Esophagus mucosa (tissue), 1 donor: ENCODE results near the gene TDRKH. TPM values are rescaled to one million over a fixed set of nuclear protein-coding genes. Genes with fewer than 3 reads are reported as not detected.
"Not testable (repeated sequence)": the region's sequence is repeated elsewhere in the genome, so short reads cannot be mapped to it uniquely, and the experiment has no call there.

Experiments
- ATAC-seq: fragments of 200-7000 bp; cut with Tn5 transposase; one replicate; pipeline ENCODE4 v1.9.1; 2020
- total RNA-seq: library from RNA; stranded (reverse); gene quantifications from one replicate; pipeline ENCODE4 v1.2.4, GENCODE V29; 2023
- donor health status: DM: yes; HTN: yes; CAD: no.

The TDRKH gene
- total RNA-seq, 1 donor from 2014 or later, result 2.2 TPM

DNA sequence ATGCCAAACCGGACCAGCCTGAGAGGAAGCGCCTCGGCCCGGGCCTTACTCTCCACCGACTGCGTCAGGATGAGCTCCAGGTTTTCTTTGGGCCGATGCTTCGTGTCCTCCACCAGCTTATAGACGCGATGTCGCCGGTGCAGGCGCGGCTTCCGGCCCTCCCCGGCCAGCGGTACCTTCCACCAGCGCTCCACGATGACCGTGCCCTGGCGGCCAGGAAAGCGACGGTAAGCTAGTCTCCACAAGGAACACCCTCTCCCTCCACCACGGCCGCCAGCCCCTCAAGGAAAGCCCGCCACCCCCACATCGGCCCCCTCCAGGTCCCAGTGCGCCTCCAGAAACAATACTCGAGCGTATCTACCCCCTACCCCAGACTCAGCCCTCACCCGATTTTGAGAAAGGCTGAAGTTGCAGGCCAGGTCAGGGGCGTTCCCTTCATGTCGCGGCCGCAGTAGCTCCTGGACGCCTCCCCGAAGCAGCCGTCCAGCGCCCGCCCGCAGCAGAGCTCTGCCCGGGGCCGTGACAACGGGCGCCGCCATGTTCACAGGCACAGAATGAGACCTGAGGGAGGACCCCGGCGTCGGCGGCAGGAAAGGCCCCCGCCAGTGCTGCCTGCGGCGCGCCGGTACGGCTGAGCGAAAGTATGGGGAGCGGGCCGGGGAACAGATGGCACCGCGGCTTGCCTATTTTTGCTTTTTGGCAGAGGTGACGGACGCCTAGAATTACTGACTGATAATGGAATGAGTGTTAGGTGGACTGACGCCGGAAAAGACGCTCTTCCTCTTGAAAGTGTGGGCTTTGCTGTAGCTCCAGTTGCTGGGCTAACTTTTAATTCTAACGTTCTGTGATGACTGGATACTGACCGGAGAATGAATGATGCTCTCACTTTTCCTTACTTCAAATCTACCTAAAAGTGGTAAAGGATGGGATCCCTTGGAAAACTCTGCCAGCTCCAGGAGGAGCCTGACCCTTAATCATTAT, 27.1 kb downstream of the TDRKH start, which contains the start of gene MRPL9:
MRPL9 (minus strand) TSS at position 556 of the 981 bp plus-strand sequence; CDS start at position 539, 17 bp downstream.
- peak; percentile 92 for ATAC-seq

DNA sequence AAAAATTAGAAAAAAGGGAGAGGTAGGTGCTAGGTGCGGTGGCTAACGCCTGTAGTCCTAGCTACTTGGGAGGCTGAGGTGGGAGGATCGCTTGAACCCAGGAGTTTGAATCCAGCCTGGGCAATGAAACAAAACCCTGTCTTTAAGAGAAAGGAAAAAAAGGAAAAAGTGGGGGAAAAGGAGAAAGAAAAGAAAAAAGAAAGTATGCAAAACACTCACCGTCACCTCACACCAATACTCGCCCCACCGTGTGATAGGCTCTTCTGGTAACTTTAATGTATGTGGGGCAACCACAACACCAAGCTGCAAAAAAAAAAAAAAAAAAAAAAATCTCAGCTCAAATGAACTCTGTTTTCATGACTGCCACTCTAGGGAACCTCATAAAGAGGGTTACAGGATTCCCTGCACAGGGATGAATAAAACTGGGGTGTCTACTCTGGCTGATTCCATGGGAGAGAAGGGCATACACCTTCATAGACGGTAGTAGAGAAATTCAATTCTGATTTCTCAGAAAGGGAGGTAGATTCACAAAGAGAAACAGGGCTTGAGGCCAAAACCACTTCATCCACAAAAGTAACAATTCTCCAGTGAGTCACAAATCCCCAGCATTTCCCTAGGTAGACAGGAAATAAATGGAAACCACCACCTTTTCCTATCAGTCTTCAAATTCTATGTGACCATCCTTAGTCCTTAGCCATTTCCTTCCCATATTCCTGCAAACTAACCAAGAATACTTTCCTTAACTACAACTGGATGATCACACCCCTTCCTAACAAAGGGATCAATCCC, 29.5 kb downstream of the TDRKH start:
- ATAC-seq, result no peak

GRCh38 chr1:151759241-151759640, 31.1 kb downstream of the TDRKH start:
- ATAC-seq, result no peak

- ATAC-seq, result peak; percentile 42
Measured at GRCh38 chr1:151756291-151756690, 34.0 kb downstream of the TDRKH start.

DNA sequence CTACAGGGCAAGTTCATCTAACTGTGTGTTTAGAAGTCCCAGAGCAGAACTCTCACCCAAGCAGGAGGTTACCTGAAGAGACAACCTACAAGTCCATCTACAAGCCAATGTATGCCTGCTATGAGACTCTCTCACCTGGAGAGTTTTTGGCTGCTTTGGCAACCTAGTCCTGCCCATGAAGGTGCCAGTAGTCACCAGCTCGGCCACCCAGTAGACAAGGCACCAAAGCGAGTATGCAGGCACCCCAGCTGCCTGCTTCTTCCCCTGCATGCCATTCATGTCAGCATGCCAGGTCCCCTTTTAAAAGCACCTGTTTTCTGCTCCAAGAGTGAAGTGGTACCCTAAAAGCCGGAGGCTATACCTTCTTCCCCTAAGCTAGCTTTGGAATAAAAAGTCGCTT, 48.8 kb downstream of the TDRKH start:
- no peak for ATAC-seq

DNA sequence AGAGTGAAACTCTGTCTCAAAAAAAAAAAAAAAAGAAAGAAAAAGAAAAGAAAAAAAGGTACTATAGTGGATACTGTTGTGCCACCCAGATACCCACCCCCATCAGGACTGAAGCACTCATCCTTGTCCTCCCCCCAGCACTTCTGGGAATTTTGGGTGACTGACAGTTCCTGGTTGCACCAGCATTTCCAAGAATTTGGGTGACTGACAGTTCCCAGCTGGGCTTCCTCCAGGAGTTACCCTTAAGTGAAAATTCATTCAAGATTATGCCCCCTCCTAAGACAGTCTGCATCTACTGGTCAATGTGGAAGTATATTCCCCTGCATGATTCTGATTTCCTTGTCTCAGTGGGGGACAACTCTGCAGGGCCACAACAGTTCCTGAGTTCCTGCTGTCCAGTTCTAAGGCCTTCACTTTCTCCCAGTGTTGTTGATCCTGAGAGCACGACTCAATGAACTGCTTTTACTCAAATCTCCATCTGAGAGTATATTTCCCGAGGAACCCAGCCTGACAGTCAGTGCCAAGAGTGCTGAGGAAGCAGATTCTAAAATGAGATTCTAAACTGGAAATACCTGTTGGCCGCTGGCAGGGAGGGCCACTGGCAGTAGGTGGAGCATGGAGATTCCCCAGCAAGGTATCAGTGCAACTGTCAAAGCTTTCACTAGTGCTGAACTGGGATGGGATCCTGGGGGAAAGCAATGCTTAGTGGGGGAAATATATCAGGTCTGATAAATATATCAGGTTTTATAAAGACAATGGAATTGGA, 50.5 kb downstream of the TDRKH start:
- ATAC-seq, result peak; percentile 90

- no peak for ATAC-seq
Measured at GRCh38 chr1:151737479-151737878, 52.8 kb downstream of the TDRKH start.

- ATAC-seq, result no peak
Measured at GRCh38 chr1:151737026-151737425, 53.3 kb downstream of the TDRKH start.

GRCh38 chr1:151733995-151734394, 56.3 kb downstream of the TDRKH start:
- ATAC-seq, result not testable (repeated sequence)

- ATAC-seq, result no peak
Measured at GRCh38 chr1:151733126-151733525, 57.2 kb downstream of the TDRKH start.

DNA sequence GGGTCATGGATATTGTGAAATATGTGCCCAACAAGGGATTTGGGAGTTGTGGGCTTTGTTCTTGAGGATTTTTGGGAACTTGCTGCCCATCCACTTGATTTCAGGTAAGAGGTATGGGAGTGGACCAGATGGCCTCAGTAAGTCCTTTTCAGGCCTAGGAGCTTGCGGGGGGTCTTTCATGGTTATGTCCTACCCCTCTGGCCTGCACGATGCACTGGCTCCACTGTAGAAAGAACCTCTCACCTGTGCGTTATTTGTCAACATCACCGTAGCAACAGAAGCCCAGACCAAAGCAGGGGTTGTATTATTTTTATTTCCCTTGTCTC, 60.4 kb downstream of the TDRKH start:
- no peak for ATAC-seq

DNA sequence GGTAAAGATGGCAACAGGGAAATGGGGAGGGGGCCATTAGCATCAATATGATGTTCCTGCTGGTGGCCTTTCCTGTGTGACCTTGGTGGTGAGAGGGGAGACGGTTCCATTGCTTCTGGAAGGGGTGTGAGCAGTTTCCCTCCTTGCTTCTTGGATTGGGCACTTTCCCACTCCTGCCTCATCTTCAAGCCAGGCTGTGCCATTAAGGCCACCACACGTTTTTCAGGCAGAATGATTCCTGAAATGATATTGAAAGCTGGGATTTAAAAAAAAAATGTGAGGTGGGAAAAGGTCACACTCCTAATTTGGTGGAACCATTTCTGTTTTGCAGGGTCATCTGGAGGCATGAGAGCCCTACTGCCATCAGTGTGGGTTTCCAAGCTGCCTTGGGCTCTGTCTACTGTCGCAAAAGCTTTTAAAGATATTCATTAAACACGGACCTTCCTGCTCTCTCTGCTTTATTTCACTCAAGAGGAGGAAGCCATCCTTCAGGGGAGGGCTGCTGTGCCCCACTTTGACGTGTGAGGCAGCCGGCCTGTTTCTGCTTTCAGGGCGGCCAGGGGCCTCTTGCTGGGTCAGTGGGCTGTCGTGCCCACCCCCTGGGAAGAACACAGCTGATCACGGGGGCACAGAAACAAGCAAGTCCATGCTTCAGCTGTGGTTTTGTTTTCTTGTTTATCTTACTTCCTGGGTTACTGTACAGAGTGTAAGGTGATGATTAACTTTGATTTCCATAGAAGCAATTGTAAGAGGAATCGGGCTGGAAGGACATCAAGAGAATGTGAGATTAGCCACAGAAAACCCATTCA, 60.9 kb downstream of the TDRKH start:
- no peak for ATAC-seq

DNA sequence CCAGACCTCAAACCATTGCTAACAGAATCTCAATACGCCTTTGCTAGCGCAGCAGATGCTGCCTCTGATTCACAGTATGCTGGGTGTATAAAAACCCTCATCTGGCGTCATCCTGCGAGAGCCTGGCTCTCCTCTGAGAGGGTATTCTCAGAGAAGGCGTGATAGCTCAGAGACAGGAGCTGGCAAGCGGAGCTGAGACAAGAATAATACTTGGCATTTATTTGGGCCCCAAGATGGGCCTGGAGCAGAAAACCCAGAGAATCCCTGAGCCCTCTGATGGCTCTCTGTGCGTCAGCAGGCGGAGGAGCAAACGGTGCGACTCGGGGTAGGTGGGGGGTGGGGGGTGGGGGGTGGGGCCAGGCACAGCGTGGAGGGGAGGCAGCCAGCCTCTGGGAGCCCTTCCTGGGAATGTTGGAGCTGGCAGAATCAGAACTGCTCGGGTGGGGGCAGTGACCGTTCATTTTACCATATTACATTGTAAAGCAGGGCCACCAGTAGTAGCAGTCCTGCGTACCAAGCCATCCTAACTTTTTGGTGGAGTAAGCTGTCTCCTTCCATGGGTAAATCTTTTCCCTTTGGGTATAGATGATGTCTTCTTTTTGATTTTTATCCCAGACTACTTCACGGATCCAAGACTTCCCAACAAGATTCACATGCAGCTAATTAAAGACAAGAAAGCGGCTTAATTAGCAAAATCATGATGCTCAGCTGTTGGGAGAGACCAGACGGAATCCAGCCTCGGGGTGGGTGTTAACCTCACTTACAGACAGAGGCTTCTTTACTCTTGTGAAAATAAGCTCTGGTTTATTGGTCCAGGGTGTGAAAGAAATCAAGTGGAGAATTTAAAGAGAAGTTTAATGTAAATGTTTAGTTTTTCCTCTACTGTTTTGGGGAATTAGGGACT, 61.9 kb downstream of the TDRKH start:
- no peak for ATAC-seq

- peak; percentile 66 for ATAC-seq
Measured at GRCh38 chr1:151723726-151724370, 66.5 kb downstream of the TDRKH start.

Other genes with a start within 250 kb of the TDRKH start
- gene SNX27, start 178.4 kb downstream of the TDRKH start, total RNA-seq, result 16.4 TPM
- gene CELF3, start 73.7 kb downstream of the TDRKH start, total RNA-seq, result not detected
- gene RIIAD1, start 69.0 kb downstream of the TDRKH start, total RNA-seq, result not detected
- gene MRPL9, start 27.0 kb downstream of the TDRKH start, total RNA-seq, result 72.0 TPM
- not detected for gene LINGO4, start 14.9 kb upstream of the TDRKH start, total RNA-seq
- gene RORC, start 41.3 kb upstream of the TDRKH start, total RNA-seq, result 1.2 TPM
- gene C2CD4D, start 49.3 kb upstream of the TDRKH start, total RNA-seq, result 0.24 TPM
- gene THEM5, start 63.2 kb upstream of the TDRKH start, total RNA-seq, result 0.32 TPM
- gene THEM4, start 119.0 kb upstream of the TDRKH start, total RNA-seq, result 4.8 TPM
- 1,355 TPM for gene S100A10, start 203.4 kb upstream of the TDRKH start, total RNA-seq
- gene S100A11, start 246.5 kb upstream of the TDRKH start, total RNA-seq, result 2,220 TPM